Endothelial cell of umbilical vein (primary cell): Measurements from ENCODE around the gene DAB1. TPM values are rescaled to one million over a fixed set of nuclear protein-coding genes. Genes with fewer than 3 reads are reported as not detected.

Experiments used
- BruUV-seq: library from RNA; stranded (reverse); fragments of 400-500 nt; replicated peaks from 2 replicates; lab custom pipeline; 2021; lab: Mats Ljungman, UMichigan
- CTCF ChIA-PET: fragments of 300-600, 350-600 bp; sonication (Branson Sonifier 250); formaldehyde crosslinking; loops from one replicate; lab custom pipeline; 2021; ENCODE audit warnings: antibody characterized with exemption, inconsistent platforms; lab: Charles Lee
- POLR2A ChIA-PET: fragments of 300-600, 350-600 bp; sonication (Branson Sonifier 250); formaldehyde crosslinking; loops from one replicate; lab custom pipeline; 2021; ENCODE audit warnings: antibody characterized with exemption, inconsistent platforms; lab: Charles Lee
- DNase-seq: peaks from one replicate; pipeline ENCODE4 v3.0.0-alpha.2; 2011; ENCODE audit warnings: low read depth, low spot score
- FAIRE-seq: peaks from 2 replicates; lab custom pipeline; 2011; peaks lifted over from hg19 to GRCh38; lab: Jason Lieb, UNC
- H2AFZ ChIP-seq: 2 replicates; pipeline ENCODE4 v1.6.0; 2012; ENCODE audit warnings: low read depth, low read length, control low read depth, inconsistent platforms
- H3K27ac ChIP-seq: 2 replicates; pipeline ENCODE4 v1.5.1; 2011; ENCODE audit warnings: low read depth, mild to moderate bottlenecking, control low read depth, low read length, moderate library complexity; ENCODE audit not compliant: insufficient read depth
- H3K27me3 ChIP-seq, 2 experiments: 2 replicates each; pipeline versions ENCODE4 v1.6.0 to v1.6.1; 2011; ENCODE audit warnings: low read length in 2 of 2, mixed read lengths in 1 of 2; ENCODE audit not compliant: control insufficient read depth in 2 of 2, insufficient read depth in 2 of 2
- H3K36me3 ChIP-seq, 2 experiments: 2 replicates in 1 of 2; 3 replicates in 1 of 2; pipeline ENCODE4 v1.5.1; 2011; ENCODE audit warnings: low read length in 2 of 2, mild to moderate bottlenecking in 1 of 2, moderate library complexity in 1 of 2; ENCODE audit not compliant: control insufficient read depth in 2 of 2, insufficient read depth in 2 of 2; ENCODE audit errors: extremely low read depth in 1 of 2
- H3K4me1 ChIP-seq: 3 replicates; pipeline ENCODE4 v1.5.1; 2011; ENCODE audit warnings: mild to moderate bottlenecking, low read length; ENCODE audit not compliant: control insufficient read depth, insufficient read depth; ENCODE audit errors: extremely low read depth
- H3K4me2 ChIP-seq: 2 replicates; pipeline ENCODE4 v1.6.1; 2011; ENCODE audit warnings: low read length, control low read depth, mixed read lengths; ENCODE audit not compliant: insufficient read depth
- H3K4me3 ChIP-seq, 3 experiments: fragments of 200-600 bp in 1 of 3; sonication (generic), shearing (Covaris generic) in 1 of 3; replicated peaks in 1 of 3; 2 replicates each; pipeline ENCODE4 v1.5.1; 2011 to 2016; ENCODE audit warnings: control low read depth in 3 of 3, low read length in 3 of 3, mild to moderate bottlenecking in 2 of 3, inconsistent platforms in 1 of 3, low read depth in 1 of 3, moderate library complexity in 1 of 3; ENCODE audit not compliant: insufficient read depth in 1 of 3
- H3K79me2 ChIP-seq: 2 replicates; pipeline ENCODE4 v1.6.0; 2012; ENCODE audit warnings: low read length, inconsistent platforms; ENCODE audit not compliant: control insufficient read depth, insufficient read depth
- H3K9ac ChIP-seq: replicated peaks from 2 replicates; pipeline ENCODE3; 2011; ENCODE audit warnings: low read length, control low read depth; ENCODE audit not compliant: insufficient read depth; ENCODE audit errors: extremely low read depth
- H3K9me1 ChIP-seq: replicated peaks from 3 replicates; pipeline ENCODE4 v1.6.0; 2011; ENCODE audit warnings: mild to moderate bottlenecking, low read length; ENCODE audit not compliant: control insufficient read depth, insufficient read depth; ENCODE audit errors: extremely low read depth
- H3K9me3 ChIP-seq: replicated peaks from 2 replicates; pipeline ENCODE4 v1.5.1; 2012; ENCODE audit warnings: low read length, inconsistent platforms; ENCODE audit not compliant: control insufficient read depth, insufficient read depth
- H4K20me1 ChIP-seq: replicated peaks from 2 replicates; pipeline ENCODE3; 2011; ENCODE audit warnings: mild to moderate bottlenecking, low read length; ENCODE audit not compliant: control insufficient read depth, insufficient read depth; ENCODE audit errors: extremely low read depth
- CTCF ChIP-seq, 2 donors: IDR thresholded peaks; 1 replicate in 1 of 2; 2 replicates in 1 of 2; pipeline ENCODE4 v1.5.1; 2011; ENCODE audit warnings: low read length in 2 of 2, mild to moderate bottlenecking in 2 of 2, moderate library complexity in 2 of 2, control low read depth in 1 of 2, inconsistent platforms in 1 of 2, low read depth in 1 of 2; ENCODE audit not compliant: insufficient read depth in 1 of 2; ENCODE audit errors: extremely low read depth in 1 of 2
- EZH2 ChIP-seq: IDR thresholded peaks from 2 replicates; pipeline ENCODE4 v1.6.1; 2012; ENCODE audit warnings: borderline replicate concordance, low read depth, mild to moderate bottlenecking, moderate library complexity, low read length, inconsistent platforms; ENCODE audit not compliant: severe bottlenecking
- FOS ChIP-seq: IDR thresholded peaks from 2 replicates; pipeline ENCODE4 v1.6.1; 2011; ENCODE audit warnings: mild to moderate bottlenecking, low read length, moderate library complexity, borderline replicate concordance; ENCODE audit not compliant: insufficient read depth
- GATA2 ChIP-seq: IDR thresholded peaks from 2 replicates; pipeline ENCODE4 v1.7.0; 2011; ENCODE audit warnings: low read depth, mild to moderate bottlenecking, moderate library complexity, mixed read lengths, low read length; ENCODE audit not compliant: insufficient read length, insufficient read depth
- JUN ChIP-seq: IDR thresholded peaks from 2 replicates; pipeline ENCODE4 v1.6.1; 2011; ENCODE audit warnings: borderline replicate concordance, low read depth; ENCODE audit not compliant: insufficient read length, insufficient read depth
- MYC ChIP-seq: IDR thresholded peaks from one replicate; pipeline ENCODE4 v1.6.1; 2011; ENCODE audit warnings: mild to moderate bottlenecking, low read depth, low read length
- POLR2A ChIP-seq: IDR thresholded peaks from 2 replicates; pipeline ENCODE4 v1.6.1; 2012; ENCODE audit warnings: low read depth, mild to moderate bottlenecking, control low read depth, low read length
- POLR2AphosphoS5 ChIP-seq: IDR thresholded peaks from 2 replicates; pipeline ENCODE4 v1.6.1; 2012; ENCODE audit warnings: low read depth, mild to moderate bottlenecking, control low read depth, low read length, moderate library complexity; ENCODE audit not compliant: insufficient read depth
- dilution Hi-C: fragments of 300-500 bp; cut with MboI; formaldehyde crosslinking; loops from one replicate; pipeline ENCODE4 v1.15.0; 2019; ENCODE audit warnings: low sequenced_read_pairs; ENCODE audit not compliant: extremely low pct_ligation_motif_present
- intact Hi-C: fragments of 100-400 bp; cut with micrococcal nuclease; formaldehyde crosslinking; loops from one replicate; pipeline ENCODE4 v1.10.0; 2022
- polyA plus RNA-seq, 4 experiments: library from polyadenylated mRNA; depleted of rRNA in 3 of 4; stranded (reverse) in 3 of 4; unstranded in 1 of 4; fragments of >200 nt; gene quantifications; 2 replicates each; pipeline versions ENCODE4 v1.2.1 to v1.2.3, GENCODE V29; 2011 to 2012; ENCODE audit warnings: missing spikeins in 1 of 4
- total RNA-seq: library from RNA; stranded (reverse); gene quantifications from 2 replicates; pipeline ENCODE4 v1.2.3, GENCODE V29; 2021
- TF ChIP-seq, protein P1 (sequence below): IDR thresholded peaks from 2 replicates; pipeline ENCODE4 v1.6.1; 2011; ENCODE audit not compliant: insufficient read depth, insufficient read length

DAB1 gene
- total and polyA plus RNA-seq, 2 donors (not counting 3 experiments of a cell fraction or from before 2014, with no cell fraction given) = not detected

DNA sequence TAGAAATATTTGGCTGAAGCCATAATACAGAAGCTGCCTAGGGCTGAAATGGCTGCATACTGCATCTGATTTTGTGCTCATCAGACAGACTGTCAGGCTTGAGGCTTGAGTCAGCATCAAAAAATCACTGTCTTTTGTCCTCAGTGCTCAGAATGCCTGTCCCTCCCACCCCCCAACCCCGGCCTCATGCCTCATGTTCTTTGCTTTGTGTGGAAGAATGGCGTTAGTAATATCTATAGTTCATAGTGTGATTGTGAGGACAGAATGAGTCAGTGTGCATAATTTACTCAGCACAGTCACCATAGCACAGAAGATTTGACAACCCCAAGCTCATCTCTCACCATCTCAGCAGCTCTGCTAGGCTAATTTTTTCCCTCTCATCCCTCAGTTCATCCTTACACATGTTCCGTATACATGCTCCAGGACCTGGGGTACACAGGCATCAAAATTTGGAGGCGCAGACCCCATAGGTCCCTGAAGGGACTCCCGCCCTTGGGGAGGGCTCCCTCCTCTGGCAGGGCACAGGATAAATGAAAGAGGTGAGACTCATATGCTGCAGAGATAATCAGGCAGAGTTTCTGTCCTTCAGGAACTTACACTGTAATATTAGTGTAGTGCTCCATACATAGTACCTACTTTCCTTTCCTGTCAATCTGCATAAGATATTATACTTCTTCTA lies 299.0 kb downstream of the DAB1 start:
- no peaks in the 10 kb centered on the region for H3K9me1 ChIP-seq
- no peaks in the 10 kb centered on the region for H3K79me2 ChIP-seq
- H3K27ac ChIP-seq = no peak overlapping the region
- no peak for FAIRE-seq
- H2AFZ ChIP-seq = no peak overlapping the region
- CTCF ChIA-PET = no interaction called here
- H3K4me1 ChIP-seq = no peaks in the 10 kb centered on the region
- H3K9ac ChIP-seq = no peak overlapping the region
- no TSS peak for BruUV-seq
- H3K9me3 ChIP-seq = no peaks in the 10 kb centered on the region
- no peaks in the 10 kb centered on the region for H3K27me3 ChIP-seq
- no peak for DNase-seq
- H3K36me3 ChIP-seq = no peaks in the 10 kb centered on the region
- no peak overlapping the region for H3K4me2 ChIP-seq
- no peak for TF ChIP-seq GATA2
- no peak for TF ChIP-seq POLR2A
- TF ChIP-seq POLR2AphosphoS5 = no peak
- no peak for TF ChIP-seq JUN
- no peak for TF ChIP-seq MYC
- TF ChIP-seq, protein P1, sequence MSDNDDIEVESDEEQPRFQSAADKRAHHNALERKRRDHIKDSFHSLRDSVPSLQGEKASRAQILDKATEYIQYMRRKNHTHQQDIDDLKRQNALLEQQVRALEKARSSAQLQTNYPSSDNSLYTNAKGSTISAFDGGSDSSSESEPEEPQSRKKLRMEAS = no peak
- no peak for TF ChIP-seq EZH2
- TF ChIP-seq CTCF (IDR thresholded peaks at IDR 0.05; ENCODE audit: extremely low read depth in 1 of 2, insufficient read depth in 1 of 2, low read depth in 1 of 2, low read length in 2 of 2) = no peak
- no peak for TF ChIP-seq FOS
- POLR2A ChIA-PET = no interaction called here
- H3K4me3 ChIP-seq = no peak overlapping the region
- no peaks in the 10 kb centered on the region for H4K20me1 ChIP-seq
- dilution Hi-C loops = no loop called here
- intact Hi-C loops = no loop called here
